Esophagus squamous epithelium (tissue), 5 donors: ENCODE data around the gene CCDC110. TPM values are rescaled to one million over a fixed set of nuclear protein-coding genes. Genes with fewer than 3 reads are reported as not detected.

Experiments
- DNase-seq: peaks from one replicate; lab custom pipeline; 2025; lab: John Stamatoyannopoulos, UW
- H3K27ac ChIP-seq, 4 donors: fragments of 200-600 bp; sonication (generic); one replicate each; pipeline ENCODE4 v1.5.1; 2016 to 2019; ENCODE audit warnings: mild to moderate bottlenecking in 1 of 4
- H3K27me3 ChIP-seq, 4 donors: fragments of 200-600 bp; sonication (generic); 1 replicate in 3 of 4; 2 replicates in 1 of 4; pipeline versions ENCODE4 v1.5.1 to v1.6.0; 2017 to 2021; ENCODE audit warnings: antibody characterized with exemption in 1 of 4
- H3K36me3 ChIP-seq, 3 donors: fragments of 200-600 bp; sonication (generic); one replicate each; pipeline ENCODE4 v1.5.1; 2016 to 2019
- H3K4me1 ChIP-seq, 3 donors: fragments of 200-600 bp; sonication (generic); one replicate each; pipeline ENCODE4 v1.5.1; 2017 to 2019
- H3K4me3 ChIP-seq, 4 donors: fragments of 200-600 bp; sonication (generic); 1 replicate in 3 of 4; 2 replicates in 1 of 4; pipeline ENCODE4 v1.5.1; 2016 to 2019; ENCODE audit warnings: mild to moderate bottlenecking in 2 of 4, moderate library complexity in 1 of 4
- H3K9me3 ChIP-seq, 3 donors: fragments of 200-600 bp; sonication (generic); one replicate each; pipeline ENCODE4 v1.5.1; 2016 to 2019
- CTCF ChIP-seq, 6 experiments: fragments of 450-650 bp in 4 of 6; fragments of 200-600 bp in 2 of 6; sonication (generic) in 2 of 6; IDR thresholded peaks; one replicate each; pipeline ENCODE4 v1.5.1; 2016 to 2019; ENCODE audit warnings: antibody characterized with exemption in 6 of 6, mild to moderate bottlenecking in 4 of 6, moderate library complexity in 4 of 6
- POLR2A ChIP-seq, 4 donors: fragments of 450-650 bp; IDR thresholded peaks; one replicate each; pipeline ENCODE4 v1.6.1; 2017; ENCODE audit warnings: antibody characterized with exemption in 4 of 4, mild to moderate bottlenecking in 4 of 4, moderate library complexity in 3 of 4
- WGBS, 2 donors: methylation state at CpG; one replicate each; pipeline ENCODE4 v1.1.5; 2018; 5-methylcytosine and 5-hydroxymethylcytosine counted together
- intact Hi-C: fragments of 100-400 bp; cut with DNase I; formaldehyde crosslinking; loops from one replicate; pipeline ENCODE4 v1.15.0; 2022
- total RNA-seq, 4 donors: library from RNA; depleted of rRNA; stranded (reverse); fragments of >200 nt; gene quantifications; one replicate each; pipeline ENCODE4 v1.1.0, GENCODE V29; 2016
- donor health status: DM: yes; HTN: yes; CAD: no.

CCDC110 gene
- total RNA-seq, 4 donors from 2014 or later, result 0.18 to 2.3 (median 1.3) TPM

- no peak for TF ChIP-seq POLR2A (IDR thresholded peaks at IDR 0.05)
- TF ChIP-seq CTCF (IDR thresholded peaks at IDR 0.05), result no peak
- Histone ChIP-seq H3K27me3 (no peaks in the 10 kb centered on the region), H3K4me3 (no peak overlapping the region), H3K9me3 (no peaks in the 10 kb centered on the region), H3K36me3 (no peaks in the 10 kb centered on the region), H3K4me1 (peaks cover 0 to 21% (median 7%) of the 10 kb centered on the region in 3 donors), H3K27ac (no peak overlapping the region)
- intact Hi-C loops, result no loop called here
- no peak for DNase-seq
- 83 to 85% methylated on average over 4 to 8 of the region's 8 CpGs for WGBS, 2 donors
Measured at GRCh38 chr4:185467991-185468390, 3.5 kb downstream of the CCDC110 start.

- peaks cover 0 to 16% (median 5%) of the 10 kb centered on the region in 3 donors for H3K4me1 ChIP-seq
- H3K4me3 ChIP-seq, result no peak overlapping the region
- 68 to 71% methylated on average over 4 of the region's 4 CpGs for WGBS, 2 donors
- TF ChIP-seq POLR2A (IDR thresholded peaks at IDR 0.05) (no peak), CTCF (IDR thresholded peaks at IDR 0.05) (no peak)
- no peaks in the 10 kb centered on the region for H3K9me3 ChIP-seq
- H3K27me3 ChIP-seq, result no peaks in the 10 kb centered on the region
- no peak overlapping the region for H3K27ac ChIP-seq
- no peaks in the 10 kb centered on the region for H3K36me3 ChIP-seq
- intact Hi-C loops, result no loop called here
- DNase-seq, result no peak
Measured at GRCh38 chr4:185467101-185467500, 4.4 kb downstream of the CCDC110 start.

GRCh38 chr4:185465707-185466106, 5.8 kb downstream of the CCDC110 start:
- intact Hi-C loops, result no loop called here
- H3K4me1 ChIP-seq, result peaks cover 0 to 8% (median 5%) of the 10 kb centered on the region in 3 donors
- H3K4me3 ChIP-seq, result no peak overlapping the region
- 83 to 84% methylated on average over 3 of the region's 3 CpGs for WGBS, 2 donors
- no peaks in the 10 kb centered on the region for H3K9me3 ChIP-seq
- no peak overlapping the region for H3K27ac ChIP-seq
- no peaks in the 10 kb centered on the region for H3K27me3 ChIP-seq
- no peaks in the 10 kb centered on the region for H3K36me3 ChIP-seq
- TF ChIP-seq POLR2A (IDR thresholded peaks at IDR 0.05), result no peak
- no peak for TF ChIP-seq CTCF (IDR thresholded peaks at IDR 0.05)
- DNase-seq, result no peak

GRCh38 chr4:185464887-185465286, 6.6 kb downstream of the CCDC110 start:
- intact Hi-C loops, result no loop called here
- no peak for TF ChIP-seq CTCF (IDR thresholded peaks at IDR 0.05)
- TF ChIP-seq POLR2A (IDR thresholded peaks at IDR 0.05), result no peak
- Histone ChIP-seq H3K36me3 (no peaks in the 10 kb centered on the region), H3K4me1 (no peaks in the 10 kb centered on the region), H3K27me3 (no peaks in the 10 kb centered on the region), H3K9me3 (no peaks in the 10 kb centered on the region), H3K4me3 (no peak overlapping the region), H3K27ac (no peak overlapping the region)
- WGBS, 2 donors, result 16 to 33% methylated on average over 1 of the region's 1 CpG
- DNase-seq, result no peak

- TF ChIP-seq POLR2A (IDR thresholded peaks at IDR 0.05) (no peak), CTCF (IDR thresholded peaks at IDR 0.05) (no peak)
- WGBS, 2 donors, result 53 to 65% methylated on average over 5 to 6 of the region's 6 CpGs
- no peaks in the 10 kb centered on the region for H3K4me1 ChIP-seq
- no peaks in the 10 kb centered on the region for H3K36me3 ChIP-seq
- no peak overlapping the region for H3K4me3 ChIP-seq
- no peaks in the 10 kb centered on the region for H3K27me3 ChIP-seq
- H3K27ac ChIP-seq, result no peak overlapping the region
- no peaks in the 10 kb centered on the region for H3K9me3 ChIP-seq
- no peak for DNase-seq
- intact Hi-C loops, result no loop called here
Measured at GRCh38 chr4:185464183-185464582, 7.3 kb downstream of the CCDC110 start.
